ENCODE measurements around the gene DOCK8. TPM values are rescaled to one million over a fixed set of nuclear protein-coding genes. Genes with fewer than 3 reads are reported as not detected.

DOCK8 gene
- total and polyA plus RNA-seq, 2 of the 4 experiments (the other 2 are of a cell fraction), result not detected

DNA sequence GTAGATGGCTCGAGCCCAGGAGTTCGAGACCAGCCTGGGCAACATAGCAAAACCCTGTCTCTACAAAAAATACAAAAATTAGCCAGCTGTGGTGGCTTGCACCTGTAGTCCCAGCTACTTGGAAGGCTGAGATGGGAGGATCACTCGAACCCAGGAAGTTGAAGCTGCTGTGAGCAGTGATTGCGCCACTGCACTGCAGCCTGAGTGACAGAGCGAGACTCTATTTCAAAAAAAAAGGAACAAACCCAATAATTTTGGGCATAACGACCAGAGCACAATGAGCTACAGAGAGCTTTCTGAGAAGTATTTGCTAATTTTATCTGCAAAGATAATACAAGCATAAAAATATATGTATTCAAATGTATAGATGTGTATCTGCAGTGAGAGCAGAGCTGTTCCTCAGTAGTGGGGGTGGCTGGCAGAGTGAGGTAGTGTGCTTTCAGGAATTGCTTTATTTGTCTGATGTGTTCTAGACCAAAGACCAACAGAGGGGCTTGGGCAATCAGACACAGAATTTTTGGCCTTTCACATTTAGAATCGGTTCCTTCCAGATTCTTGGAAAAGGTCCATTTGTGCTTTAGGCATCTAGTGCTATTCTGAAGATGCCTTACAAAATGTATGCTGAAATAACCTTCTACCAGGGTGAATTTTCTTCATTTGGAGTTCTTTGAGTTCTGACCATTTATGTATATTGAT, 5.2 kb downstream of the DOCK8 start:
- no peaks in the 10 kb centered on the region for H3K9me1 ChIP-seq (ENCODE audit: insufficient read depth, low read length)
- BruUV-seq (replicated peaks), result no TSS peak
- H2BK20ac ChIP-seq (ENCODE audit: low read depth, low read length), result no peak overlapping the region
- H3K18ac ChIP-seq (ENCODE audit: low read depth, low read length), result no peak overlapping the region
- H3K23ac ChIP-seq (ENCODE audit: low read depth, low read length), result no peak overlapping the region
- H2BK15ac ChIP-seq (ENCODE audit: low read depth, low read length), result no peak overlapping the region
- WGBS, 2 experiments (ENCODE audit: extremely low coverage in 2 of 2, insufficient read length in 1 of 2), result 25% methylated on average over 2 of the region's 7 CpGs; no CpG with 5 or more reads in 1 of the 2 experiments
- no peak overlapping the region for H3K56ac ChIP-seq (ENCODE audit: extremely low read depth, insufficient read depth, low read length)
- no peak overlapping the region for H2BK120ac ChIP-seq (ENCODE audit: low read depth, low read length)
- H3K4ac ChIP-seq (ENCODE audit: low read depth, low read length), result no peak overlapping the region
- H2AFZ ChIP-seq (replicated peaks; ENCODE audit: low read length, poor library complexity), result no peak overlapping the region
- no peaks in the 10 kb centered on the region for H3K36me3 ChIP-seq (ENCODE audit: control insufficient read depth, insufficient read depth, low read length)
- no peak for DNase-seq
- POLR2A ChIA-PET (ENCODE audit: unreplicated experiment), result no interaction called here
- no peaks in the 10 kb centered on the region for H3K79me1 ChIP-seq (ENCODE audit: low read depth in 1 of 2, low read length in 2 of 2)
- no peaks in the 10 kb centered on the region for H4K20me1 ChIP-seq (ENCODE audit: insufficient read depth, low read length)
- H3K4me1 ChIP-seq (ENCODE audit: control insufficient read depth, insufficient read depth, low read length), result no peaks in the 10 kb centered on the region
- in situ Hi-C loops (cut with MboI; ENCODE audit: low sequenced_read_pairs), result no loop called here
- H2AK5ac ChIP-seq (ENCODE audit: low read depth, low read length), result no peak overlapping the region
- H3K9ac ChIP-seq (ENCODE audit: low read depth, low read length), result no peak overlapping the region
- H3K4me3 ChIP-seq (ENCODE audit: insufficient read depth, low read depth, low read length), result no peak overlapping the region
- no peak overlapping the region for H3K4me2 ChIP-seq (ENCODE audit: low read depth, low read length)
- H4K91ac ChIP-seq (ENCODE audit: insufficient read depth, low read depth, low read length), result no peak overlapping the region
- CTCF ChIA-PET, result interaction anchor here (0.6 kb wide), 1 partner anchor 56 kb away, joined by 8 read pairs; no protein-coding TSS in a partner anchor
- no peak overlapping the region for H2BK5ac ChIP-seq (ENCODE audit: low read depth, low read length, poor library complexity, severe bottlenecking)
- no peak overlapping the region for H3K14ac ChIP-seq (replicated peaks; ENCODE audit: low read depth, low read length)
- dilution Hi-C loops (cut with HindIII; ENCODE audit: low sequenced_read_pairs, unreplicated experiment), result no loop called here
- no peak overlapping the region for H3K27ac ChIP-seq (ENCODE audit: insufficient read depth, low read length)
- intact Hi-C loops (cut with micrococcal nuclease), result no loop called here
- H4K5ac ChIP-seq (ENCODE audit: low read depth, low read length), result no peak overlapping the region
- no peak overlapping the region for H4K8ac ChIP-seq (ENCODE audit: low read depth in 2 of 2, low read length in 2 of 2)
- TF ChIP-seq CEBPB (IDR thresholded peaks at IDR 0.05; ENCODE audit: low read depth, low read length), result no peak
- TF ChIP-seq CHD1 (IDR thresholded peaks at IDR 0.05; ENCODE audit: low read depth, low read length), result no peak
- TF ChIP-seq, protein P1, sequence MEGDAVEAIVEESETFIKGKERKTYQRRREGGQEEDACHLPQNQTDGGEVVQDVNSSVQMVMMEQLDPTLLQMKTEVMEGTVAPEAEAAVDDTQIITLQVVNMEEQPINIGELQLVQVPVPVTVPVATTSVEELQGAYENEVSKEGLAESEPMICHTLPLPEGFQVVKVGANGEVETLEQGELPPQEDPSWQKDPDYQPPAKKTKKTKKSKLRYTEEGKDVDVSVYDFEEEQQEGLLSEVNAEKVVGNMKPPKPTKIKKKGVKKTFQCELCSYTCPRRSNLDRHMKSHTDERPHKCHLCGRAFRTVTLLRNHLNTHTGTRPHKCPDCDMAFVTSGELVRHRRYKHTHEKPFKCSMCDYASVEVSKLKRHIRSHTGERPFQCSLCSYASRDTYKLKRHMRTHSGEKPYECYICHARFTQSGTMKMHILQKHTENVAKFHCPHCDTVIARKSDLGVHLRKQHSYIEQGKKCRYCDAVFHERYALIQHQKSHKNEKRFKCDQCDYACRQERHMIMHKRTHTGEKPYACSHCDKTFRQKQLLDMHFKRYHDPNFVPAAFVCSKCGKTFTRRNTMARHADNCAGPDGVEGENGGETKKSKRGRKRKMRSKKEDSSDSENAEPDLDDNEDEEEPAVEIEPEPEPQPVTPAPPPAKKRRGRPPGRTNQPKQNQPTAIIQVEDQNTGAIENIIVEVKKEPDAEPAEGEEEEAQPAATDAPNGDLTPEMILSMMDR (conservative IDR thresholded peaks at IDR 0.05; ENCODE audit: low read depth, low read length), result no peak
- no peak for TF ChIP-seq MAZ (IDR thresholded peaks at IDR 0.05; ENCODE audit: borderline replicate concordance, low read depth, low read length)
- no peak for TF ChIP-seq NFE2L2 (IDR thresholded peaks at IDR 0.05; ENCODE audit: low read depth, low read length)
- no peak for TF ChIP-seq MAFK (IDR thresholded peaks at IDR 0.05; ENCODE audit: low read depth, low read length)
- TF ChIP-seq SMC3 (IDR thresholded peaks at IDR 0.05; ENCODE audit: low read depth, low read length), result no peak
- no peak for TF ChIP-seq BHLHE40 (IDR thresholded peaks at IDR 0.05; ENCODE audit: low read depth, low read length)
- no peak for TF ChIP-seq RFX5 (IDR thresholded peaks at IDR 0.05; ENCODE audit: low read depth, low read length)
- no peak for TF ChIP-seq RCOR1 (IDR thresholded peaks at IDR 0.05; ENCODE audit: insufficient replicate concordance, low read length)
- no peak for TF ChIP-seq POLR2A (IDR thresholded peaks at IDR 0.05; ENCODE audit: low read depth, low read length)
- TF ChIP-seq USF2 (IDR thresholded peaks at IDR 0.05; ENCODE audit: low read depth, low read length), result no peak
- no peak for TF ChIP-seq FOS (IDR thresholded peaks at IDR 0.05; ENCODE audit: low read depth, low read length)
- no peak for TF ChIP-seq RAD21 (IDR thresholded peaks at IDR 0.05; ENCODE audit: low read length)
- TF ChIP-seq, protein P2, sequence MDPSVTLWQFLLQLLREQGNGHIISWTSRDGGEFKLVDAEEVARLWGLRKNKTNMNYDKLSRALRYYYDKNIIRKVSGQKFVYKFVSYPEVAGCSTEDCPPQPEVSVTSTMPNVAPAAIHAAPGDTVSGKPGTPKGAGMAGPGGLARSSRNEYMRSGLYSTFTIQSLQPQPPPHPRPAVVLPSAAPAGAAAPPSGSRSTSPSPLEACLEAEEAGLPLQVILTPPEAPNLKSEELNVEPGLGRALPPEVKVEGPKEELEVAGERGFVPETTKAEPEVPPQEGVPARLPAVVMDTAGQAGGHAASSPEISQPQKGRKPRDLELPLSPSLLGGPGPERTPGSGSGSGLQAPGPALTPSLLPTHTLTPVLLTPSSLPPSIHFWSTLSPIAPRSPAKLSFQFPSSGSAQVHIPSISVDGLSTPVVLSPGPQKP (IDR thresholded peaks at IDR 0.05; ENCODE audit: borderline replicate concordance, low read depth, low read length), result no peak
- no peak for TF ChIP-seq MXI1 (IDR thresholded peaks at IDR 0.05; ENCODE audit: borderline replicate concordance, low read depth, low read length)
- ATAC-seq (ENCODE audit: low read depth), result no peak
- H2AK9ac ChIP-seq (replicated peaks; ENCODE audit: low read depth, low read length, poor library complexity), result no peak overlapping the region
- peaks cover 19% of the 10 kb centered on the region for H3K27me3 ChIP-seq (ENCODE audit: control insufficient read depth, insufficient read depth, low read length)
- H3K9me3 ChIP-seq (ENCODE audit: control insufficient read depth, insufficient read depth, low read length), result no peaks in the 10 kb centered on the region
